Measurements from ENCODE around the gene SNAPC4.

The SNAPC4 gene

DNA sequence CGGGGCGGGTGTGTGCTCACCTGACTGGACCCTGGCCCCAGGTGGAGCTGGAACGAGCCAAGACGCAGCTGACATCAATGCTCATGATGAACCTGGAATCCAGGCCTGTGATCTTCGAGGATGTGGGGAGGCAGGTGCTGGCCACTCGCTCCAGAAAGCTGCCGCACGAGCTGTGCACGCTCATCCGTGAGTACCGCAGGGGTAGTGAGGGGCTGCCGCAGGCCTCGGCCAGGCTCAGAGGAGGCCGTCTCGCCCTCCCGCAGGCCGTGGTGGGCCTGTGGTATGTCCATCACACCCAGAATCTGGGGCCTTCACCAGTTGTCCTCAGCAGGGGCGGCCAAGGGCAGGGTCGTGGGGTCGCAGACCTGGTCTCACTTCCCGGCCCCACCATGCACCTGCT lies 21.8 kb upstream of the SNAPC4 start:
- H4K20me1 ChIP-seq (ENCODE audit: insufficient read depth) = no peaks in the 10 kb centered on the region
- H3K36me3 ChIP-seq (ENCODE audit: insufficient read depth) = peaks cover 4% of the 10 kb centered on the region; the same call in 1 of the 2 replicates

DNA sequence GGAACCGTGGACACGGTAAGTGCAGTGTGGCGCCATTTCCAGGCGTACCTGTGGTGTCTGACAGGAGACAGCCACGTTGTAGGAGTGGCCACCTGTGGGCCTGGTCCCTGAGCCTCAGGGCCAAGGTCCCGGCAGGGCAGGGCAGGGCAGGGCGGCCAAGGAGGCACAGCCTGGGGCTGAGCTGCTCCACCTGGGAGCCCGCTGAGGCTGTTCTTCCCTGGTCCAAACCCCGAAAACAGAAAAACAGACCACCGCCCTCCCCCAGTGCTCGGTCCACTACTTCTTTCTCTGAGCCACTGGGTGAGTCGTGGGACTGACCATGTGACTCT lies 19.1 kb upstream of the SNAPC4 start:
- H3K4me1 ChIP-seq (ENCODE audit: low read depth, poor library complexity, severe bottlenecking) = no peaks in the 10 kb centered on the region
- H3K4me2 ChIP-seq = no peak overlapping the region
- H3K79me2 ChIP-seq (ENCODE audit: insufficient read depth, low read depth) = no peaks in the 10 kb centered on the region
- no peak overlapping the region for H3K9ac ChIP-seq
- H3K36me3 ChIP-seq (ENCODE audit: insufficient read depth) = peaks cover 4% of the 10 kb centered on the region; the same call in 1 of the 2 replicates
- no peaks in the 10 kb centered on the region for H4K20me1 ChIP-seq (ENCODE audit: insufficient read depth)
- H3K4me3 ChIP-seq (IDR thresholded peaks at IDR 0.05; ENCODE audit: insufficient read depth, low read depth, low read length) = no peak overlapping the region
- TF ChIP-seq, protein P1, sequence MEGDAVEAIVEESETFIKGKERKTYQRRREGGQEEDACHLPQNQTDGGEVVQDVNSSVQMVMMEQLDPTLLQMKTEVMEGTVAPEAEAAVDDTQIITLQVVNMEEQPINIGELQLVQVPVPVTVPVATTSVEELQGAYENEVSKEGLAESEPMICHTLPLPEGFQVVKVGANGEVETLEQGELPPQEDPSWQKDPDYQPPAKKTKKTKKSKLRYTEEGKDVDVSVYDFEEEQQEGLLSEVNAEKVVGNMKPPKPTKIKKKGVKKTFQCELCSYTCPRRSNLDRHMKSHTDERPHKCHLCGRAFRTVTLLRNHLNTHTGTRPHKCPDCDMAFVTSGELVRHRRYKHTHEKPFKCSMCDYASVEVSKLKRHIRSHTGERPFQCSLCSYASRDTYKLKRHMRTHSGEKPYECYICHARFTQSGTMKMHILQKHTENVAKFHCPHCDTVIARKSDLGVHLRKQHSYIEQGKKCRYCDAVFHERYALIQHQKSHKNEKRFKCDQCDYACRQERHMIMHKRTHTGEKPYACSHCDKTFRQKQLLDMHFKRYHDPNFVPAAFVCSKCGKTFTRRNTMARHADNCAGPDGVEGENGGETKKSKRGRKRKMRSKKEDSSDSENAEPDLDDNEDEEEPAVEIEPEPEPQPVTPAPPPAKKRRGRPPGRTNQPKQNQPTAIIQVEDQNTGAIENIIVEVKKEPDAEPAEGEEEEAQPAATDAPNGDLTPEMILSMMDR (conservative IDR thresholded peaks at IDR 0.05; ENCODE audit: low read depth, low read length) = no peak
- H2AFZ ChIP-seq (ENCODE audit: low read depth) = no peak overlapping the region
- no peaks in the 10 kb centered on the region for H3K27me3 ChIP-seq (ENCODE audit: insufficient read depth, low read depth)
- no peak overlapping the region for H3K27ac ChIP-seq

More for the DNA sequence above, 21.8 kb upstream of the SNAPC4 start:
- Histone ChIP-seq H2AFZ (ENCODE audit: low read depth) (no peak overlapping the region), H3K4me2 (no peak overlapping the region), H3K4me3 (IDR thresholded peaks at IDR 0.05; ENCODE audit: insufficient read depth, low read depth, low read length) (no peak overlapping the region), H3K27ac (no peak overlapping the region), H3K27me3 (ENCODE audit: insufficient read depth, low read depth) (no peaks in the 10 kb centered on the region), H3K79me2 (ENCODE audit: insufficient read depth, low read depth) (no peaks in the 10 kb centered on the region), H3K9ac (no peak overlapping the region), H3K4me1 (ENCODE audit: low read depth, poor library complexity, severe bottlenecking) (no peaks in the 10 kb centered on the region)
- TF ChIP-seq, protein P1 (conservative IDR thresholded peaks at IDR 0.05; ENCODE audit: low read depth, low read length) = no peak

DNA sequence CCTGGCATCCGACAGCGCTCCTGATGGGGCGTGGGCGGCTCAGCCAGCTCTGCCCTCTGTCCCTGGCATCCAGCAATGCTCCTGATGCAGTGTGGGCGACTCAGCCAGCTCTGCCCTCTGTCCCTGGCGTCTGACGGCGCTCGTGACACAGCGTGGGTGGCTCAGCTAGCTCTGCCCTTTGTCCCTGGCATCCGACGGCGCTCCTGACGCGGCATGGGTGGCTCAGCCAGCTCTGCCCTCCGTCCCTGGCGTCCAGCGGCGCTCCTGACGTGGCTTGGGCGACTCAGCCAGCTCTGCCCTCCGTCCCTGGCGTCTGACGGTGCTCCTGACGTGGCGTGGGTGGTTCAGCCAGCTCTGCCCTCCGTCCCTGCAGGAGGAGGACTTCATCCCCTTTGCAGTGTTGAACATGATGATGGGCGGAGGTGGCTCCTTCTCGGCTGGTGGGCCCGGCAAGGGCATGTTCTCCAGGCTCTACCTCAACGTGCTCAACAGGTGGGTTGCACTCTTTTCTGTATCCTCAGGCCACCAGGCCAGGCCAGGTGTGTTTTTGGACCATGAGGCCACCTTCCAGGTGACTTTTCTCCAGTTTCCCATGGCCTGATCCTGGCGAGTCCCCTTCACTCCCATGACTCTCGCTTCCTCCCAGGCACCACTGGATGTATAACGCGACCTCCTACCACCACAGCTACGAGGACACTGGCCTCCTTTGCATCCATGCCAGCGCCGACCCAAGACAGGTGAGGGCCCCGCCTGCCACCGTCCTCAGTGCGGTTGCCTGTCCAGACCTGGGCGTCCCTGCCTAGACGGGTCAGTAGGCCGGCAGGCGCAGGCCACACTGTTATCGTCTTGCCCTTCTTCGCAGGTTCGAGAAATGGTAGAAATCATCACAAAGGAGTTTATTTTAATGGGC lies 18.5 kb upstream of the SNAPC4 start:
- Histone ChIP-seq H3K4me1 (ENCODE audit: low read depth, poor library complexity, severe bottlenecking) (no peaks in the 10 kb centered on the region), H4K20me1 (ENCODE audit: insufficient read depth) (no peaks in the 10 kb centered on the region), H2AFZ (ENCODE audit: low read depth) (no peak overlapping the region), H3K27ac (no peak overlapping the region), H3K9ac (no peak overlapping the region), H3K4me2 (no peak overlapping the region), H3K36me3 (ENCODE audit: insufficient read depth) (peaks cover 4% of the 10 kb centered on the region; the same call in 1 of the 2 replicates), H3K79me2 (ENCODE audit: insufficient read depth, low read depth) (no peaks in the 10 kb centered on the region; the same call in 1 of the 2 replicates), H3K4me3 (IDR thresholded peaks at IDR 0.05; ENCODE audit: insufficient read depth, low read depth, low read length) (no peak overlapping the region), H3K27me3 (ENCODE audit: insufficient read depth, low read depth) (no peaks in the 10 kb centered on the region)
- TF ChIP-seq, protein P1 (conservative IDR thresholded peaks at IDR 0.05; ENCODE audit: low read depth, low read length) = no peak

DNA sequence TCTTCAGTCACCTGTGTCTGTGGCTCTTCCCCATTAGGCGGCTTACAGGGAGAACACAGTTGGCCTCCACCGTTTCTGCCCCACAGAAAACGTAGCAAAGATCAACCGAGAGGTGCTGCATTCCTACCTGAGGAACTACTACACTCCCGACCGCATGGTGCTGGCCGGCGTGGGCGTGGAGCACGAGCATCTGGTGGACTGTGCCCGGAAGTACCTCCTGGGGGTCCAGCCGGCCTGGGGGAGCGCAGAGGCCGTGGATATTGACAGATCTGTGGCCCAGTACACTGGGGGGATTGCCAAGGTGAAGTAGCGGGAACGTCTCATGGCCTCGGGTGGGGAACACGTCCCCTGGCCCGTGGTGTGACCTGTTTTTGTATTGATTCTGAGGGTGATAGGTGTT lies 16.9 kb upstream of the SNAPC4 start:
- H3K79me2 ChIP-seq (ENCODE audit: insufficient read depth, low read depth) = peaks cover 13% of the 10 kb centered on the region
- H2AFZ ChIP-seq (ENCODE audit: low read depth) = no peak overlapping the region
- H3K4me2 ChIP-seq = no peak overlapping the region
- no peak overlapping the region for H3K4me3 ChIP-seq (IDR thresholded peaks at IDR 0.05; ENCODE audit: insufficient read depth, low read depth, low read length)
- H3K9ac ChIP-seq = no peak overlapping the region
- TF ChIP-seq, protein P1 (conservative IDR thresholded peaks at IDR 0.05; ENCODE audit: low read depth, low read length) = no peak
- H3K27ac ChIP-seq = no peak overlapping the region
- no peaks in the 10 kb centered on the region; the same call in 1 of the 2 replicates for H3K36me3 ChIP-seq (ENCODE audit: insufficient read depth)
- H3K4me1 ChIP-seq (ENCODE audit: low read depth, poor library complexity, severe bottlenecking) = peaks cover 8% of the 10 kb centered on the region
- no peaks in the 10 kb centered on the region; the same call in 1 of the 2 replicates for H4K20me1 ChIP-seq (ENCODE audit: insufficient read depth)
- no peaks in the 10 kb centered on the region for H3K27me3 ChIP-seq (ENCODE audit: insufficient read depth, low read depth)

Data from KMS-11 (cell line).